Measurements from ENCODE around the gene RHBDF2. TPM values are rescaled to one million over a fixed set of nuclear protein-coding genes. Genes with fewer than 3 reads are reported as not detected.
A peak's percentile ranks its signal among the peaks of the same experiment; 100 is the strongest.

RHBDF2 gene
- total and polyA plus RNA-seq, 2 donors (not counting 1 experiment from before 2014, with no cell fraction given), result 288 to 482 TPM

DNA sequence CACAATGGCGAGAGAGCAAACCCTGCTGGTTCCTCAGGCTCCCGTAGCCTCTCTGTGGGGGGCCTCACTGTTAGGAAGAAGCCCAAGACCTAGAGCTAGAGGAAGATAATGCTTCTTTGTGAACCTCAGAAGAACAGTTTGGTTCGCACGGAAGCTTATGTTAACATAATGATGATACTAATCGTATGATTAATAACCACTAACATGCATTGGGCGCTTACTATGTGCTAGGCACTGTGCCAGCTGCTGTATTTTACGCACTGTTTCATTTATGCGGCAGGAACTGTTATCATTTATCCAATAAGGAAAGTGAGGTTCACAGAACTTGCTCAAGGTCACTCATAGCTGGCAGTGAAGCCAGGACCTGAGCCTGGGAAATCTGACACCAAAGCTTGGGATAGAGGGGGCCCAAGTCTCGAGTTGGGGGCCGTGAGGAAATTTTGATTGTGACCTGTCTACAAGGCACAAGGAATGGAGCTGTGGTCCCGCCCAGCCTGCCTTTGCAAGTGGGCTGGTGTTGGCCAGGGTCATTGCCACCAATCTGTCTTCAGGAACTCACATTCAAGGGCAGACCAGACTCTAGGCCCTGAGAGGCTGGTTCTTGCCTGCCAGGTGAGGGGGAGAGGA lies 45.4 kb upstream of the RHBDF2 start:
- ATAC-seq (ENCODE audit: low read depth), result no peak
- Histone ChIP-seq H3K79me2 (ENCODE audit: control insufficient read depth, insufficient read depth, low read length) (no peaks in the 10 kb centered on the region), H3K27me3 (replicated peaks in 1 of 4; ENCODE audit: control extremely low read depth in 1 of 4, control insufficient read depth in 3 of 4, insufficient read depth in 4 of 4, low read length in 3 of 4) (peaks cover 0 to 7% (median 3%) of the 10 kb centered on the region in 4 experiments), H4K20me1 (ENCODE audit: control insufficient read depth, insufficient read depth, low read length, poor library complexity, severe bottlenecking) (no peaks in the 10 kb centered on the region), H3K27ac (ENCODE audit: low read length in 2 of 2) (no peak overlapping the region), H3K4me1 (ENCODE audit: control insufficient read depth in 2 of 2, insufficient read depth in 2 of 2, low read length in 2 of 2) (peaks cover 4 to 8% of the 10 kb centered on the region in 2 donors), H3K4me2 (replicated peaks; ENCODE audit: low read depth, low read length, poor library complexity, severe bottlenecking) (no peak overlapping the region), H3K4me3 (ENCODE audit: control extremely low read depth in 1 of 5, extremely low read depth in 1 of 5, insufficient read depth in 1 of 5, low read depth in 2 of 5, low read length in 4 of 5) (no peak overlapping the region), H3K9me3 (ENCODE audit: control extremely low read depth in 1 of 3, control insufficient read depth in 2 of 3, insufficient read depth in 1 of 3, low read length in 2 of 3) (no peaks in the 10 kb centered on the region), H3K36me3 (replicated peaks in 1 of 2; ENCODE audit: control extremely low read depth in 1 of 2, control insufficient read depth in 1 of 2, extremely low read depth in 1 of 2, insufficient read depth in 2 of 2, low read length in 1 of 2) (peaks cover 0 to 3% of the 10 kb centered on the region in 2 experiments), H3K9ac (ENCODE audit: low read length) (no peak overlapping the region), H2AFZ (ENCODE audit: insufficient read depth, low read depth, low read length, poor library complexity, severe bottlenecking) (no peak overlapping the region)
- no peak for DNase-seq
- TF ChIP-seq, protein P1, sequence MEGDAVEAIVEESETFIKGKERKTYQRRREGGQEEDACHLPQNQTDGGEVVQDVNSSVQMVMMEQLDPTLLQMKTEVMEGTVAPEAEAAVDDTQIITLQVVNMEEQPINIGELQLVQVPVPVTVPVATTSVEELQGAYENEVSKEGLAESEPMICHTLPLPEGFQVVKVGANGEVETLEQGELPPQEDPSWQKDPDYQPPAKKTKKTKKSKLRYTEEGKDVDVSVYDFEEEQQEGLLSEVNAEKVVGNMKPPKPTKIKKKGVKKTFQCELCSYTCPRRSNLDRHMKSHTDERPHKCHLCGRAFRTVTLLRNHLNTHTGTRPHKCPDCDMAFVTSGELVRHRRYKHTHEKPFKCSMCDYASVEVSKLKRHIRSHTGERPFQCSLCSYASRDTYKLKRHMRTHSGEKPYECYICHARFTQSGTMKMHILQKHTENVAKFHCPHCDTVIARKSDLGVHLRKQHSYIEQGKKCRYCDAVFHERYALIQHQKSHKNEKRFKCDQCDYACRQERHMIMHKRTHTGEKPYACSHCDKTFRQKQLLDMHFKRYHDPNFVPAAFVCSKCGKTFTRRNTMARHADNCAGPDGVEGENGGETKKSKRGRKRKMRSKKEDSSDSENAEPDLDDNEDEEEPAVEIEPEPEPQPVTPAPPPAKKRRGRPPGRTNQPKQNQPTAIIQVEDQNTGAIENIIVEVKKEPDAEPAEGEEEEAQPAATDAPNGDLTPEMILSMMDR (IDR thresholded peaks at IDR 0.05), result no peak
- TF ChIP-seq EZH2 (IDR thresholded peaks at IDR 0.05; ENCODE audit: borderline replicate concordance, insufficient read depth, low read depth, low read length, poor library complexity, severe bottlenecking), result no peak
- ChIA-PET CTCF (interaction anchor here (0.7 to 5.6 kb wide), 26 partner anchors 8 to 242 kb away, joined by 3 to 156 read pairs (median 4); partner anchors contain the start of genes AANAT and RHBDF2), POLR2A (interaction anchor here (0.8 to 1.2 kb wide), 4 partner anchors 11 to 30 kb away, joined by 3 read pairs; no protein-coding TSS in a partner anchor)
- Mint-ChIP-seq H3K4me1 (peaks cover 7% of the 10 kb centered on the region), H3K4me3 (no peak overlapping the region), H3K27me3 (peaks cover 21% of the 10 kb centered on the region), H3K9me3 (ENCODE audit: insufficient read depth) (no peaks in the 10 kb centered on the region), H3K27ac (peak overlapping the region; percentile 23)
- WGBS (ENCODE audit: insufficient coverage), result 66% methylated on average over 9 of the region's 11 CpGs
- intact Hi-C loops (cut with micrococcal nuclease), result loop anchor here (1.0 to 5.0 kb wide), 6 partner anchors 18 to 243 kb away; partner anchors contain the start of gene AANAT

Data from B cell (primary cell).